K562 (cell line): ENCODE measurements around the gene CEP250. TPM values are rescaled to one million over a fixed set of nuclear protein-coding genes. Genes with fewer than 3 reads are reported as not detected.

Experiments
- ATAC-seq: fragments of 200-7000 bp; cut with Tn5 transposase; 3 replicates; pipeline ENCODE4 v1.9.1; 2020; ENCODE audit warnings: moderate library complexity
- BruUV-seq: library from RNA; stranded (reverse); fragments of 400-500 nt; replicated peaks from 2 replicates; lab custom pipeline; 2021; lab: Mats Ljungman, UMichigan
- CTCF ChIA-PET: fragments of 300-600 bp; formaldehyde crosslinking; extraction: SDS; loops from one replicate; lab custom pipeline; 2021; ENCODE audit warnings: low intra/inter-chr PET ratio; lab: Yijun Ruan, JAX
- POLR2A ChIA-PET: fragments of 300-600, 350-650 bp; sonication (Branson Sonifier 250); formaldehyde crosslinking; extraction: SDS; loops from one replicate; lab custom pipeline; 2021; ENCODE audit warnings: antibody characterized with exemption, inconsistent platforms; lab: Yijun Ruan, JAX
- DNase-seq, 4 experiments: peaks; one replicate each; pipeline versions ENCODE4 v3.0.0 to v3.0.0-alpha.2; 2011 to 2018; ENCODE audit warnings: low spot score in 3 of 4, mixed read lengths in 3 of 4; ENCODE audit errors: extremely low read depth in 1 of 4
- FAIRE-seq: peaks from 2 replicates; lab custom pipeline; 2011; peaks lifted over from hg19 to GRCh38; lab: Jason Lieb, UNC
- H2AFZ ChIP-seq: 2 replicates; pipeline ENCODE4 v1.6.0; 2011; ENCODE audit warnings: low read depth, low read length, control low read depth, inconsistent platforms
- H3K27ac ChIP-seq: fragments of 200-600 bp; 3 replicates; pipeline ENCODE4 v1.8.0; 2011; ENCODE audit warnings: low read depth, mild to moderate bottlenecking, control low read depth, inconsistent platforms, low read length, moderate library complexity, mixed read lengths; ENCODE audit errors: extremely low read depth
- H3K27me3 ChIP-seq, 2 experiments: fragments of 300-600 bp in 1 of 2; 2 replicates in 1 of 2; 3 replicates in 1 of 2; pipeline versions ENCODE4 v1.6.0 to v1.8.0; 2011; ENCODE audit warnings: inconsistent platforms in 2 of 2, low read length in 2 of 2, mild to moderate bottlenecking in 1 of 2, mixed read lengths in 1 of 2, moderate library complexity in 1 of 2; ENCODE audit not compliant: control insufficient read depth in 2 of 2, insufficient read depth in 2 of 2
- H3K36me3 ChIP-seq: fragments of 300-600 bp; 3 replicates; pipeline ENCODE4 v1.8.0; 2011; ENCODE audit warnings: mild to moderate bottlenecking, low read length, inconsistent platforms; ENCODE audit not compliant: control insufficient read depth, insufficient read depth
- H3K4me1 ChIP-seq, 2 experiments: fragments of 200-600 bp in 1 of 2; replicated peaks in 1 of 2; 2 replicates in 1 of 2; 3 replicates in 1 of 2; pipeline versions ENCODE4 v1.5.1 to v1.8.0; 2011; ENCODE audit warnings: inconsistent platforms in 2 of 2, low read length in 2 of 2, mild to moderate bottlenecking in 1 of 2, mixed read lengths in 1 of 2, moderate library complexity in 1 of 2; ENCODE audit not compliant: control insufficient read depth in 2 of 2, insufficient read depth in 2 of 2
- H3K4me2 ChIP-seq: 2 replicates; pipeline ENCODE4 v1.6.1; 2011; ENCODE audit warnings: low read length, control low read depth, inconsistent platforms, mixed read lengths; ENCODE audit not compliant: insufficient read depth
- H3K4me3 ChIP-seq: fragments of 200-600 bp; sonication (generic), shearing (Covaris generic); 2 replicates; pipeline ENCODE4 v1.5.1; 2016; ENCODE audit warnings: control low read depth, inconsistent platforms
- H3K79me2 ChIP-seq: fragments of 200-600 bp; 3 replicates; pipeline ENCODE4 v1.8.0; 2011; ENCODE audit warnings: low read length, inconsistent platforms; ENCODE audit not compliant: control insufficient read depth, insufficient read depth
- H3K9ac ChIP-seq, 2 experiments: 2 replicates each; pipeline versions ENCODE4 v1.6.0 to v1.6.1; 2011; ENCODE audit warnings: low read depth in 2 of 2, low read length in 2 of 2, control low read depth in 1 of 2, inconsistent platforms in 1 of 2, mild to moderate bottlenecking in 1 of 2, mixed read lengths in 1 of 2; ENCODE audit not compliant: insufficient read depth in 1 of 2
- H3K9me1 ChIP-seq: one replicate; pipeline ENCODE4 v1.6.0; 2011; ENCODE audit warnings: inconsistent platforms, mild to moderate bottlenecking, low read length, moderate library complexity; ENCODE audit not compliant: control insufficient read depth, insufficient read depth
- H3K9me3 ChIP-seq: replicated peaks from 2 replicates; pipeline ENCODE4 v1.5.1; 2011; ENCODE audit warnings: low read depth, low read length, inconsistent platforms; ENCODE audit not compliant: control insufficient read depth, insufficient read depth
- H4K20me1 ChIP-seq: replicated peaks from 2 replicates; pipeline ENCODE4 v1.6.1; 2011; ENCODE audit warnings: low read length, inconsistent platforms, mixed read lengths; ENCODE audit not compliant: control insufficient read depth, insufficient read depth
- ADNP ChIP-seq: fragments of 200-800 bp; sonication (Bioruptor generic); IDR thresholded peaks from 2 replicates; pipeline ENCODE4 v1.6.1; 2016; ENCODE audit warnings: missing genetic modification characterization, missing compliant biosample characterization
- ARHGAP35 ChIP-seq: fragments of 450-650 bp; IDR thresholded peaks from 2 replicates; pipeline ENCODE4 v1.6.1; 2018; ENCODE audit not compliant: partially characterized antibody
- CBX3 ChIP-seq, 2 experiments: IDR thresholded peaks; 1 replicate in 1 of 2; 2 replicates in 1 of 2; pipeline ENCODE4 v1.6.1; 2012; ENCODE audit warnings: inconsistent platforms in 2 of 2, low read length in 2 of 2, borderline replicate concordance in 1 of 2, control low read depth in 1 of 2
- CTCF ChIP-seq, 3 experiments: IDR thresholded peaks in 2 of 3; conservative IDR thresholded peaks in 1 of 3; 2 replicates each; pipeline ENCODE4 v1.5.1; 2011 to 2012; ENCODE audit warnings: low read length in 3 of 3, mild to moderate bottlenecking in 3 of 3, control low read depth in 2 of 3, improper control_type of control experiment in 1 of 3, inconsistent platforms in 1 of 3, low read depth in 1 of 3, mixed read lengths in 1 of 3, moderate library complexity in 1 of 3; ENCODE audit not compliant: insufficient read depth in 2 of 3
- EHMT2 ChIP-seq: fragments of 450-650 bp; IDR thresholded peaks from 2 replicates; pipeline ENCODE4 v1.6.1; 2018; ENCODE audit warnings: antibody characterized with exemption
- HDAC3 ChIP-seq: fragments of 450-650 bp; IDR thresholded peaks from 2 replicates; pipeline ENCODE4 v1.6.1; 2018; ENCODE audit warnings: borderline replicate concordance, mild to moderate bottlenecking, moderate library complexity; ENCODE audit not compliant: partially characterized antibody
- JUND ChIP-seq, 2 experiments: IDR thresholded peaks; 2 replicates in 1 of 2; 3 replicates in 1 of 2; pipeline ENCODE4 v1.6.1; 2011; ENCODE audit warnings: borderline replicate concordance in 2 of 2, low read depth in 2 of 2, low read length in 2 of 2, improper control_type of control experiment in 1 of 2, missing biosample characterization in 1 of 2, missing genetic modification characterization in 1 of 2, missing genetic modification reagents in 1 of 2
- NBN ChIP-seq: fragments of 450-650 bp; IDR thresholded peaks from 2 replicates; pipeline ENCODE4 v1.6.1; 2016; ENCODE audit warnings: low read depth, mild to moderate bottlenecking
- PHF8 ChIP-seq: fragments of 200-600 bp; sonication (generic); IDR thresholded peaks from 2 replicates; pipeline ENCODE4 v1.6.1; 2012; ENCODE audit warnings: mixed run types, mild to moderate bottlenecking, inconsistent platforms, low read length, moderate library complexity, borderline replicate concordance
- RAD21 ChIP-seq, 2 experiments: fragments of 250-450 bp in 1 of 2; fragments of 450-650 bp in 1 of 2; sonication (Bioruptor Pico) in 1 of 2; formaldehyde crosslinking in 1 of 2; IDR thresholded peaks in 1 of 2; conservative IDR thresholded peaks in 1 of 2; 2 replicates each; pipeline versions ENCODE4 v1.4.0 to v1.8.0; 2020 to 2022; ENCODE audit warnings: mild to moderate bottlenecking in 2 of 2, moderate library complexity in 1 of 2
- RFX1 ChIP-seq: fragments of 450-650 bp; IDR thresholded peaks from 2 replicates; pipeline ENCODE4 v1.6.1; 2016; ENCODE audit warnings: mild to moderate bottlenecking, moderate library complexity
- SETDB1 ChIP-seq: IDR thresholded peaks from one replicate; pipeline ENCODE4 v1.6.1; 2012; ENCODE audit warnings: low read length, control low read depth, inconsistent platforms
- SMAD3 ChIP-seq: fragments of 450-650 bp; formaldehyde crosslinking; conservative IDR thresholded peaks from 2 replicates; pipeline ENCODE4 v1.4.0; 2020; ENCODE audit warnings: mild to moderate bottlenecking
- STAG1 ChIP-seq: sonication (generic); formaldehyde crosslinking; IDR thresholded peaks from 2 replicates; pipeline ENCODE4 v1.5.0; 2020; ENCODE audit warnings: missing genetic modification reagents, borderline replicate concordance
- USF1 ChIP-seq: sonication (generic); formaldehyde crosslinking; IDR thresholded peaks from 2 replicates; pipeline ENCODE4 v1.9.0; 2022; ENCODE audit warnings: mild to moderate bottlenecking, missing genetic modification reagents
- ZNF197 ChIP-seq: fragments of 200-800 bp; sonication (Bioruptor generic); IDR thresholded peaks from 2 replicates; pipeline ENCODE4 v1.6.1; 2016; ENCODE audit warnings: low read depth, missing genetic modification characterization, missing compliant biosample characterization
- ZNF217 ChIP-seq: sonication (generic); formaldehyde crosslinking; IDR thresholded peaks from 2 replicates; pipeline ENCODE4 v1.8.0; 2022; ENCODE audit warnings: mild to moderate bottlenecking, missing genetic modification reagents
- ZNF583 ChIP-seq: fragments of 250-450 bp; sonication (Bioruptor Pico); IDR thresholded peaks from 2 replicates; pipeline ENCODE4 v1.4.0; 2020
- ZNF707 ChIP-seq: fragments of 250-450 bp; sonication (Bioruptor Pico); conservative IDR thresholded peaks from 2 replicates; pipeline ENCODE4 v1.8.0; 2022; ENCODE audit warnings: inconsistent platforms, mild to moderate bottlenecking, moderate library complexity
- ZNF766 ChIP-seq: fragments of 200-800 bp; sonication (Bioruptor generic); conservative IDR thresholded peaks from 2 replicates; pipeline ENCODE4 v1.6.1; 2016; ENCODE audit warnings: missing genetic modification characterization, missing compliant biosample characterization
- WGBS: fragments of 100-300 bp; shearing (Covaris generic); methylation state at CpG from one replicate; pipeline ENCODE4 v1.1.6; 2016; ENCODE audit warnings: low coverage, mixed read lengths; ENCODE audit not compliant: insufficient coverage; ENCODE audit errors: missing lambda C conversion rate; 5-methylcytosine and 5-hydroxymethylcytosine counted together
- in situ Hi-C: fragments of 300-500 bp; cut with MboI; formaldehyde crosslinking; loops from 4 replicates; pipeline ENCODE4 v1.15.0; 2018; ENCODE audit warnings: inconsistent platforms, mixed read lengths
- intact Hi-C: fragments of 100-400 bp; cut with micrococcal nuclease; formaldehyde crosslinking; loops from 2 replicates; pipeline ENCODE4 v1.14.2; 2022
- polyA plus RNA-seq, 8 experiments: library from polyadenylated mRNA; depleted of rRNA in 4 of 8; stranded (reverse) in 5 of 8; unstranded in 3 of 8; fragments of >200 nt; fragmentation: Nextera tagmentation in 2 of 8; fragmentation: Illumina TruSeq in 1 of 8; extraction: Ambion mirVana in 2 of 8; extraction: Trizol in 1 of 8; gene quantifications; 2 replicates each; pipeline versions ENCODE4 v1.2.1 to v1.2.3, GENCODE V29; 2011 to 2014; ENCODE audit warnings: inconsistent platforms in 1 of 8, missing spikeins in 1 of 8
- total RNA-seq, 7 experiments: library from RNA; depleted of rRNA in 6 of 7; stranded (reverse); fragments of >200 nt in 6 of 7; fragmentation: Illumina TruSeq in 2 of 7; extraction: Trizol in 2 of 7; gene quantifications; 2 replicates each; pipeline versions ENCODE4 v1.2.1 to v1.2.3, GENCODE V29; 2011 to 2021; ENCODE audit warnings: low replicate concordance in 1 of 7

CEP250 gene
- total and polyA plus RNA-seq, 9 of the 15 experiments (the other 6 are each of a cell fraction or from before 2014, with no cell fraction given): 2.5 to 41.9 (median 20.5) TPM

GRCh38 chr20:35511814-35512420, 56.5 kb downstream of the CEP250 start:
- in situ Hi-C loops: no loop called here
- Histone ChIP-seq H3K27me3 (no peaks in the 10 kb centered on the region), H2AFZ (no peak overlapping the region), H3K9me3 (no peaks in the 10 kb centered on the region), H3K27ac (no peak overlapping the region), H3K4me2 (no peak overlapping the region), H3K4me1 (peaks cover 11 to 18% of the 10 kb centered on the region in 2 experiments; a peak in 4 of 5 replicates), H3K79me2 (no peaks in the 10 kb centered on the region), H3K4me3 (no peak overlapping the region), H3K36me3 (peaks cover 52% of the 10 kb centered on the region; the same call in 2 of the 3 replicates), H3K9me1 (no peaks in the 10 kb centered on the region), H3K9ac (no peak overlapping the region), H4K20me1 (peaks cover 3% of the 10 kb centered on the region; the same call in 1 of the 2 replicates)
- BruUV-seq: no TSS peak
- DNase-seq (peak in 3 of 4 experiments; percentile 30 to 48 (median 37)), ATAC-seq (peak; percentile 65), FAIRE-seq (peak; percentile 91)
- ChIA-PET POLR2A (interaction anchor here (0.6 to 2.9 kb wide), 3 partner anchors 10 to 505 kb away, joined by 3 to 14 read pairs (median 3); no protein-coding TSS in a partner anchor), CTCF (interaction anchor here (0.9 to 1.7 kb wide), 2 partner anchors 48 to 481 kb away, joined by 3 to 7 read pairs; no protein-coding TSS in a partner anchor)
- intact Hi-C loops: loop anchor here (5.0 kb wide), 1 partner anchor 90 kb away; no protein-coding TSS in a partner anchor
- WGBS: 86% methylated on average over 2 of the region's 2 CpGs
- peak; percentile 42; the same call in 1 of the 2 replicates for TF ChIP-seq STAG1 (CRISPR knock-in tag)
- no peak for TF ChIP-seq ADNP (tag)
- no peak for TF ChIP-seq ZNF583 (CRISPR knock-in tag)
- TF ChIP-seq ZNF197 (CRISPR knock-in tag): no peak
- 0 out of 2 replicates have a peak, but pooled peaks have one; percentile 24 for TF ChIP-seq ZNF766 (CRISPR knock-in tag)
- TF ChIP-seq SETDB1: no peak
- TF ChIP-seq EHMT2: no peak
- no peak for TF ChIP-seq ZNF707 (CRISPR knock-in tag)
- TF ChIP-seq CTCF (IDR thresholded peaks at IDR 0.05 in 2 of 3, conservative IDR thresholded peaks at IDR 0.05 in 1 of 3; ENCODE audit: insufficient read depth in 2 of 3, low read depth in 1 of 3, low read length in 3 of 3): peak; percentile 62 to 87 (median 81)
- TF ChIP-seq USF1 (CRISPR knock-in tag): no peak
- TF ChIP-seq NBN: no peak
- TF ChIP-seq JUND (IDR thresholded peaks at IDR 0.05; ENCODE audit: borderline replicate concordance, low read depth, low read length): no peak
- TF ChIP-seq JUND (tag; IDR thresholded peaks at IDR 0.05; ENCODE audit: borderline replicate concordance, low read depth, low read length): no peak
- no peak for TF ChIP-seq CBX3 (IDR thresholded peaks at IDR 0.05; ENCODE audit: borderline replicate concordance in 1 of 2, low read length in 2 of 2)
- no peak for TF ChIP-seq ARHGAP35
- no peak for TF ChIP-seq HDAC3
- TF ChIP-seq RAD21 (CRISPR knock-in tag; conservative IDR thresholded peaks at IDR 0.05 in 1 of 2, IDR thresholded peaks at IDR 0.05 in 1 of 2): peak; percentile 61 to 79
- no peak for TF ChIP-seq ZNF217
- no peak for TF ChIP-seq PHF8
- no peak for TF ChIP-seq RFX1
- no peak for TF ChIP-seq SMAD3 (CRISPR knock-in tag)
